GM21786 (cell line): ENCODE measurements around the gene FBXO34.
"Not testable (repeated sequence)": the region's sequence is repeated elsewhere in the genome, so short reads cannot be mapped to it uniquely, and the experiment has no call there.

ENCODE experiments used
- ATAC-seq: cut with Tn5 transposase; IDR thresholded peaks from one replicate; pipeline ENCODE4 v1.9.1; 2021; ENCODE audit not compliant: unreplicated experiment

FBXO34 gene

DNA sequence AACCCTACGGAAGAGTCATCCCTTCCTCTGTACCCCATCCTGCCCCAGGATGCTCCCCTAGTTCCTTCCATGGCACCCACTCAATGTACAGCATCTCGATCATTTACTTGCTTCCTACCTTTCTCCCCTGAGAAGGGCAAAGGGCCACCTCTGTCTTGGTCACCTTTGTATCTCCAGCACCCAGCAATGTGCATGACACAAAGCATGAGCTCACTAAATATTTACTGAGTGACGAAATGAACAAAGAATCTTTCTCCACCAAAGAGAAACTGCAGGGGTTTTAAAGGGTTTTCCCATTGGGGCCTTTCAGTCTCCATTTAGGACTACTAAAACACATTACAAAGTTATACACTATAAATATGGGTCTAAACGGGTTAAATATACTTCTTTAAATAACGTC, 109.8 kb downstream of the FBXO34 start:
- no peak for ATAC-seq

- ATAC-seq = no peak
These were observed 110.3 kb downstream of the FBXO34 start for GRCh38 chr14:55381561-55381960.

DNA sequence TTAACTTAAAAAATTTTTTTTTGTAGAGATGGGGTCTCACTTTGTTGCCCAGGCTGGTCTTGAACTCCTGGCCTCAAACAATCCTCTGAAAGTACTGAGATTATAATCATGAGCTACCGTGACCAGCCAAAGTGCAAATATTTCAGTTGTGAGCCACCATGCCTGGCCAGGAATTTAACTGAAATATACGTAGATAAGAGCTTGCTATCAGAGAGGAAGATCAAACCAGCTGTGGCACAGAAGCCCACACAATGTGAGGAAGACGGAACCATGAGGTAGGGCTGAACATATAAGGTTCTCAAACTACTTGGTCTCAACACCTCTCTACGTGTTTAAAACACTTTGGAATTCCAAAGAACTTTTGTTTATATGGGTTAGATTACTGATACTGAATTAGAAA, 111.3 kb downstream of the FBXO34 start:
- no peak for ATAC-seq

GRCh38 chr14:55383056-55383466, 111.8 kb downstream of the FBXO34 start:
- ATAC-seq = not testable (repeated sequence)

DNA sequence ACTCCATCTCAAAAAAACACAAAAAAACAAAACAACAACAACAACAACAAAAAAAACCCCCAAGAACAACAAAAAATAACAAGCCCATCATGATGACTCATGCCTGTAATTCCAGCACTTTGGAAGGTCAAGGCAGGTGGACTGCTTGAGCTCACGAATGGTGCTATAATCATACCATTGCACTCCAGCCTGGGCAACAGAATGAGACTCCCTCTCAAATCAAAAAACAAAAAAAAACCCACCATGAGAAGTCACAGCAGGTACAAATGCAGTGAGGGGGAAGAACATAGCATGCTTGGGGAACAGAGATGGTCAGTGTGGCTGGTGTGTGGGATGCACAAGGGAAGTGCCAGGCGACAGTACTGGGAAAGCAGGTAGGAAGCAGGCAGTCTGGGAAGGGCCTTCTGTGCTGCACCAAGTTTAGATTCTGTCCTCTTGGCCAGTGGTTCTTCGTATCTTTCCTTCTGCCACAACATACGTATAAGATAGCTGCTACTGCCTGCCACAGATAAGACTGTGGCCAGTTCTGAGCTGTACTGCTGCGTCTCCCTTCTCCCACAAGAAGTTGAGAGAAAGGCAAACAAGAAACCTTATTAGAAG, 112.4 kb downstream of the FBXO34 start:
- no peak for ATAC-seq

- ATAC-seq = no peak
These were observed 113.3 kb downstream of the FBXO34 start for GRCh38 chr14:55384536-55384935.

DNA sequence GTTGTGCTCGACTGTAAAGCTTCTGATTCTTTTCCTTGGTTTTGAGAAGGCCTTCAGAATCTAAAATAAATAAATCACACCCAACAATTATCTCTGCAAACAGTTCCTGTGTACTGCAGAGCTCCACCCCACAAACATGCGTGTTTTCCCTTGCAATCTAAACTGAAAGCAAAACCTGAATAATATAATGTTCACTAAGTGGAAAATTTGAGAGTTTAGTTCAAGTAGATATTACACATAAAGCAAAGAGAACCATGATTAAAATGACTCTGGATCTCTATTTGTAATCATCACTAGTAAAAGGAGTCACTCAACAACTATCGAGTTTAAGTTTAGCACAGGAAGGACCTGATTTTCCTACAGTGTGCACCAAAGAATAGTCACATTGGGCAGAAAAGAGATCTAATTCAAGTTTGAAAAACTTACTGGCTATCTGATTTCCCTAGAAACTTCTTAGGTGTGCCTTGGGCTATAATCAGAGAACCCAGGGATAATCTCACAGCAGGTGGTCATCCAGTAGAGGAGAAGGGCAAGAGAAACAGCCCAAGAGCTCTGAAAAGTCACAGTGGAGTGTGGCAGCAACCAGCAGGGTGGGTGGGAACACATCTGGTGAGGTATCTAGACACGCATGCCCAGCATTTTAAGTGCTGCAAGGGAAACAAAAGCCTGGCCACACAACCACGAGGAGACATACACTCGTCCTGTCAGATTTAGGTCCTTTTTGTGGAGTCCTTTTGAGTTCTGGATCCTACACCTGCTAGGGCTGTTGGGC, 115.0 kb downstream of the FBXO34 start:
- ATAC-seq = no peak

DNA sequence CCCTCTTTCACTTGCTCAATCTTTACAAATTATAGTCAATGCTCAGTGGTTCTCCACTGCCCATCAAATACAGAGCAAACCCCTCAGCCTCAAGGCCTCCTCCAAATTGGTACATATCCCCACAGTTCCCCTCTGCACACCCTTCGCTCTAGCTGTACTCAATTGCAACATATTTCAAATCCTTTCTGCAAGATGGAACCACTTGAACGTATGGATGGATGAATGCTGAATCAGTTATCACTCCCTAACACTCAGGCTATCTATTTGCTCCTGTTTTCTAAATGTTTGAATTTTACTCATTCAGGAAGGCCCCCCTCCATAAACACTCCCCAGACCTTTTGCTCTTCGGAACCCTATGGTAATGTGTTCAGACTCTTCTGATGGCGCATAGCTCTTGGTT, 115.9 kb downstream of the FBXO34 start:
- no peak for ATAC-seq

- no peak for ATAC-seq
These were observed 116.9 kb downstream of the FBXO34 start for GRCh38 chr14:55388160-55388559.

GRCh38 chr14:55389330-55389729, 118.1 kb downstream of the FBXO34 start:
- ATAC-seq = no peak

DNA sequence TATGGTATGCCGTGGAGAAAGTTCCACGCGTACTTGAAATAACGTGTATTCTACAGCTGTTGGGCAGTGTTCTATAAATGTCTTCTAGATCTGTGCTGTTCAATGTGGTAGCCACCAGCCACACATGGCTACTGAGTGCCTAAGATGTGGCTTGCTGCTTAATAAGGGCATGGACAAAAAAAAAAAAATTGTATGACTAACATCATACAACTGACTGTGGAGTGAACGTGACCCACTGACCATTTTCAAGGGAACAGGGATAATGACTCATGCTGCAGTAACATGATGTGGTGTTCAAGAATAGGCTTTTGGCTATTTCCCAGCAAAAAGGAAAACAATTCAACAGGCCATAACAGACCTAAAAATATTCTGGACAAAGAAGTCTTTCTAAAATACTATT, 127.5 kb downstream of the FBXO34 start:
- no peak for ATAC-seq

GRCh38 chr14:55399183-55399582, 128.0 kb downstream of the FBXO34 start:
- ATAC-seq = no peak

- no peak for ATAC-seq
These were observed 128.6 kb downstream of the FBXO34 start for GRCh38 chr14:55399852-55400251.

DNA sequence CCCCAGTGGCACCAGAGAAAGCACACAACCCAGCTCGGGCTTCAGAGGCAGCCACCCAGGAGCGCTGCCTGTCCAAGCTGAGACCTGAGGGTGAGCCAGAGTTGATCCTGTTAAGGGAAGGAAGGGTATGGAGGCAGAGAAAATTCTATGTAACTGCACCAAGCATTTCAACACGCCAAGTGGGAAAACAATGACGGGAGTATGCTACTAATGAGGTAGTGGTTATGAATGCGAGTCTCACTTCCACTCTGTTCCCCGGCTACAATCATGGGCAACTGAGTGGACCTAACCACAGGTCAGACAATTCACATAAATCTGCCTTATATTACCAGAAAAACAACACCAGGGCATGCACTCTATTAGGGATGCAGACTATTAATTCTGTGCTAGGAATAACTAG, 130.5 kb downstream of the FBXO34 start:
- ATAC-seq = no peak
